PC-9 (cell line): ENCODE results near the gene C2CD4B.

Experiments used
- EZH2 ChIP-seq: fragments of 200-600 bp; sonication (generic); IDR thresholded peaks from 2 replicates; pipeline ENCODE4 v1.8.0; 2017; ENCODE audit warnings: antibody characterized with exemption, low read depth
- TF ChIP-seq, protein P1 (sequence below): fragments of 200-600 bp; sonication (generic); conservative IDR thresholded peaks from 2 replicates; pipeline ENCODE4 v1.6.1; 2017; ENCODE audit warnings: mixed run types, antibody characterized with exemption, mild to moderate bottlenecking, moderate library complexity

- TF ChIP-seq, protein P1, sequence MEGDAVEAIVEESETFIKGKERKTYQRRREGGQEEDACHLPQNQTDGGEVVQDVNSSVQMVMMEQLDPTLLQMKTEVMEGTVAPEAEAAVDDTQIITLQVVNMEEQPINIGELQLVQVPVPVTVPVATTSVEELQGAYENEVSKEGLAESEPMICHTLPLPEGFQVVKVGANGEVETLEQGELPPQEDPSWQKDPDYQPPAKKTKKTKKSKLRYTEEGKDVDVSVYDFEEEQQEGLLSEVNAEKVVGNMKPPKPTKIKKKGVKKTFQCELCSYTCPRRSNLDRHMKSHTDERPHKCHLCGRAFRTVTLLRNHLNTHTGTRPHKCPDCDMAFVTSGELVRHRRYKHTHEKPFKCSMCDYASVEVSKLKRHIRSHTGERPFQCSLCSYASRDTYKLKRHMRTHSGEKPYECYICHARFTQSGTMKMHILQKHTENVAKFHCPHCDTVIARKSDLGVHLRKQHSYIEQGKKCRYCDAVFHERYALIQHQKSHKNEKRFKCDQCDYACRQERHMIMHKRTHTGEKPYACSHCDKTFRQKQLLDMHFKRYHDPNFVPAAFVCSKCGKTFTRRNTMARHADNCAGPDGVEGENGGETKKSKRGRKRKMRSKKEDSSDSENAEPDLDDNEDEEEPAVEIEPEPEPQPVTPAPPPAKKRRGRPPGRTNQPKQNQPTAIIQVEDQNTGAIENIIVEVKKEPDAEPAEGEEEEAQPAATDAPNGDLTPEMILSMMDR = no peak
- no peak for TF ChIP-seq EZH2
Measured at GRCh38 chr15:62133141-62133540, 31.9 kb downstream of the C2CD4B start.
